ENCODE data around the gene RFC4. TPM values are rescaled to one million over a fixed set of nuclear protein-coding genes. Genes with fewer than 3 reads are reported as not detected.

Gene RFC4
- total RNA-seq, 1 donor from 2014 or later, result 15.2 TPM

GRCh38 chr3:186751480-186751879 is 54.8 kb downstream of the RFC4 start:
- DNase-seq (ENCODE audit: low read depth), result no peak

- no peak for DNase-seq (ENCODE audit: low read depth)
These were observed 56.0 kb downstream of the RFC4 start for GRCh38 chr3:186750316-186750715.

GRCh38 chr3:186746008-186746407 is 60.3 kb downstream of the RFC4 start:
- DNase-seq (ENCODE audit: low read depth), result peak; percentile 43

- no peak for DNase-seq (ENCODE audit: low read depth)
These were observed 62.6 kb downstream of the RFC4 start for GRCh38 chr3:186743666-186744065.

- DNase-seq (ENCODE audit: low read depth), result no peak
These were observed 63.5 kb downstream of the RFC4 start for GRCh38 chr3:186742618-186743380.

MicroRNAs encoded within 50 kb of the gene (microRNA counts, 767-probe panel; counts per million panel counts)
- microRNA hsa-miR-1248, result not detected

Small RNA genes lying within 50 kb of the gene (microRNA-seq; reads per million reads assigned to microRNA genes)
- gene MIR1248, result 0.65 reads per million

Other genes with a start within 250 kb of the RFC4 start
- 13.0 and 13.8 TPM in 2 replicates for gene TBCCD1, start 239.1 kb downstream of the RFC4 start, total RNA-seq
- 109 and 188 TPM in 2 replicates for gene DNAJB11, start 235.8 kb downstream of the RFC4 start, total RNA-seq
- not detected in 2 replicates for gene AHSG, start 193.4 kb downstream of the RFC4 start, total RNA-seq
- not detected in 2 replicates for gene FETUB, start 166.1 kb downstream of the RFC4 start, total RNA-seq
- not detected in 2 replicates for gene HRG, start 140.5 kb downstream of the RFC4 start, total RNA-seq
- not detected in 2 replicates for gene KNG1, start 89.1 kb downstream of the RFC4 start, total RNA-seq
- gene EIF4A2, start 22.9 kb downstream of the RFC4 start, total RNA-seq, result 1,024 and 1,042 TPM in 2 replicates
- gene ADIPOQ, start 36.2 kb upstream of the RFC4 start, total RNA-seq, result not detected in 2 replicates
- 2.8 and 11.1 TPM in 2 replicates for gene ST6GAL1, start 124.0 kb upstream of the RFC4 start, total RNA-seq

Measured in myocyte (in vitro differentiated cells).